ENCODE data around the gene PHIP.

DNA sequence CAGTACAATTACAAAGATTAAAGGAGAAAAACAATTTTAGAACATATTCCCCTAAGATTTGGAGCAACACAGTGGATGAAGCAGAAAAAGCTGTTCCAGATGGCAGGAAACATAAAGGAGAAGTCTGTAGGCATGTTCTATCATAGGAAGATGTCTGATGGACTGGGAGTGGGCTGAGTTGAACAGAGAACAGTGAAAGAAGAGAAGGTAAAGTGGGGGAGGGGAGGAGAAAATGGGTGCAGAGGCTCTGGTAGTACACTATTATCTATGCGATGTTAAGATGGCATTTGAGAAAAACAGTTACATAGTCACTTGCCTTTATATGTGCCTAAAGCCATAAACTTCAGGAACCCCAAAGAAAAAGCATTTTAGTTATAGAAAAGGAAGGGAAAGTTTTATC lies 4.2 kb upstream of the PHIP start:
- TF ChIP-seq, protein P1, sequence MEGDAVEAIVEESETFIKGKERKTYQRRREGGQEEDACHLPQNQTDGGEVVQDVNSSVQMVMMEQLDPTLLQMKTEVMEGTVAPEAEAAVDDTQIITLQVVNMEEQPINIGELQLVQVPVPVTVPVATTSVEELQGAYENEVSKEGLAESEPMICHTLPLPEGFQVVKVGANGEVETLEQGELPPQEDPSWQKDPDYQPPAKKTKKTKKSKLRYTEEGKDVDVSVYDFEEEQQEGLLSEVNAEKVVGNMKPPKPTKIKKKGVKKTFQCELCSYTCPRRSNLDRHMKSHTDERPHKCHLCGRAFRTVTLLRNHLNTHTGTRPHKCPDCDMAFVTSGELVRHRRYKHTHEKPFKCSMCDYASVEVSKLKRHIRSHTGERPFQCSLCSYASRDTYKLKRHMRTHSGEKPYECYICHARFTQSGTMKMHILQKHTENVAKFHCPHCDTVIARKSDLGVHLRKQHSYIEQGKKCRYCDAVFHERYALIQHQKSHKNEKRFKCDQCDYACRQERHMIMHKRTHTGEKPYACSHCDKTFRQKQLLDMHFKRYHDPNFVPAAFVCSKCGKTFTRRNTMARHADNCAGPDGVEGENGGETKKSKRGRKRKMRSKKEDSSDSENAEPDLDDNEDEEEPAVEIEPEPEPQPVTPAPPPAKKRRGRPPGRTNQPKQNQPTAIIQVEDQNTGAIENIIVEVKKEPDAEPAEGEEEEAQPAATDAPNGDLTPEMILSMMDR (IDR thresholded peaks at IDR 0.05; ENCODE audit: low read depth, low read length): no peak
- TF ChIP-seq POLR2A (IDR thresholded peaks at IDR 0.05; ENCODE audit: extremely low read depth, insufficient read length): no peak
